Measurements from ENCODE around the gene C11orf58. TPM values are rescaled to one million over a fixed set of nuclear protein-coding genes. Genes with fewer than 3 reads are reported as not detected.

C11orf58 gene
- total RNA-seq, 2 donors from 2014 or later = 103 to 109 TPM

DNA sequence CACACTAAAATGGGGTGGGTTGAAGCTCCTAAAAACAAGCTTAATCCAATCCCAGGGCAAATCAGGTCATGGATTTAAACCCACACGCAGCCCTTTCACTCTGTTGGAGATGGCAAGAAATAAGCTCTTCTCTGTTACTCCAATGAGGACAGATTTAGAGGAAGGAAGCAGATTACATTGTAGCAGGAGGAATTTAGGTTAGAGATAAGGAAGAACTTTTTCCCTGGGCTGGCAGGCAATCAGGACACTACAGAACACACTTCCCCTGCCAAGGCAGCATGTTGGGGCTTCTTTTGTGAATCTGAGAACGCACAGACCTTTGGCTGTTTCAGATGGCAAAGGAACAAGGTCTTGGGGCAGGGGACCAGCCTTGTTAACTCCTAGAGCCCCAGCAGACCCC, 46.2 kb downstream of the C11orf58 start:
- Mint-ChIP-seq H3K4me3 (no peak overlapping the region), H3K27me3 (no peaks in the 10 kb centered on the region), H3K9me3 (no peaks in the 10 kb centered on the region), H3K27ac (no peak overlapping the region), H3K36me3 (no peaks in the 10 kb centered on the region), H3K4me1 (ENCODE audit: low read depth in 2 of 2) (no peaks in the 10 kb centered on the region)
- ATAC-seq (no peak), DNase-seq (ENCODE audit: low spot score) (no peak)

DNA sequence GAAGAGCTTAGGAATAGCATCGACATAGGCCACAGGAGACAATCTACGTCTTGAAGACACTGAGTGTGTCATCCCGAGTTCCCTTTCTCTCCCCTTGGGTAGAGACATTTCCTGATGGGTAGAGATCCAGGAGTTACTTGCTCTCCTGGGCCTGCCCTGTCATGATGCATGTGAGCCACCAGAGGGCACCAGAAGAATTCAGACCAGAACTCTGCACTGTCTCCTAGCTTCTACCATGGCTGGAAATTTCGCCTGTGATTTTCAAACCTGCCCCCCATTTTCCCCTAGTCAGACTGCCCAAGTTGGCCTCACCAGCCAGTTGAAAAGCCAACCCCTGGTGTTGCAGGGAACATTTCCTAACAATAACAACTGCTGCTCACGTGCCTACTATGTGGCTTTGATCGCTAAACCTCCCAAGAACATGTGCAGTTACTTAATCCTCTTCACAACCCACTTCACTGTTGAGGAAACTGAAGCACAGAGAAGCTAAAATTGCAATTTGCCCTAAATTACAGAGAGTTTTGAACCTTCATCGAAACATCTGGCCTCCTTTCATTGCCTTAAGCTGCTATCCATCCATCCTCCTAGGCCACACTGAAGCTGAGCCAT, 47.2 kb downstream of the C11orf58 start:
- peak; percentile 64 for ATAC-seq
- peak; percentile 64 for DNase-seq (ENCODE audit: low spot score)

DNA sequence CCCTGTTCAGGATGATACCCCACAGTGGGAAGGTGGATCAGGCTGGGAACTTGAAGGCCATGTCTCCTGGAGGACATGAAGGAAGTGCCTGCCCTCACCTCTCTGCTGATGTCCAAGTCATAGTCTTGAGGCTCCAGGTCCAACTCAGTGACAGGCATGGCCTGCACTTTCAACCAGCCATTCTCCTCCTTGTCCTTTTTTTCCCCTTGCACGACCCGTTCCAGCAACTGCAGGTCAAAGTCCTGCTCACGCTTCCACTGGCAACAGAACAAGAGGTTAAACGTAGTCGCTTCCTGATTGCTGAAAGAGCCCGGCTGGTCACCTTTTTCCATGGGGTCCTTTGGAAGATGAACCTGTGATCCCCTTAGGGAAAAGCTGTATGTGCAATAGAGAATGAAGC, 47.7 kb downstream of the C11orf58 start:
- Mint-ChIP-seq H3K27me3 (no peaks in the 10 kb centered on the region), H3K36me3 (no peaks in the 10 kb centered on the region)

More for the DNA sequence above, 47.2 kb downstream of the C11orf58 start:
- no peaks in the 10 kb centered on the region for H3K4me1 Mint-ChIP-seq (ENCODE audit: low read depth in 2 of 2)
- no peak overlapping the region for H3K27ac Mint-ChIP-seq
- no peak overlapping the region for H3K4me3 Mint-ChIP-seq
- H3K27me3 Mint-ChIP-seq = no peaks in the 10 kb centered on the region
- H3K36me3 Mint-ChIP-seq = no peaks in the 10 kb centered on the region
- no peaks in the 10 kb centered on the region for H3K9me3 Mint-ChIP-seq

DNA sequence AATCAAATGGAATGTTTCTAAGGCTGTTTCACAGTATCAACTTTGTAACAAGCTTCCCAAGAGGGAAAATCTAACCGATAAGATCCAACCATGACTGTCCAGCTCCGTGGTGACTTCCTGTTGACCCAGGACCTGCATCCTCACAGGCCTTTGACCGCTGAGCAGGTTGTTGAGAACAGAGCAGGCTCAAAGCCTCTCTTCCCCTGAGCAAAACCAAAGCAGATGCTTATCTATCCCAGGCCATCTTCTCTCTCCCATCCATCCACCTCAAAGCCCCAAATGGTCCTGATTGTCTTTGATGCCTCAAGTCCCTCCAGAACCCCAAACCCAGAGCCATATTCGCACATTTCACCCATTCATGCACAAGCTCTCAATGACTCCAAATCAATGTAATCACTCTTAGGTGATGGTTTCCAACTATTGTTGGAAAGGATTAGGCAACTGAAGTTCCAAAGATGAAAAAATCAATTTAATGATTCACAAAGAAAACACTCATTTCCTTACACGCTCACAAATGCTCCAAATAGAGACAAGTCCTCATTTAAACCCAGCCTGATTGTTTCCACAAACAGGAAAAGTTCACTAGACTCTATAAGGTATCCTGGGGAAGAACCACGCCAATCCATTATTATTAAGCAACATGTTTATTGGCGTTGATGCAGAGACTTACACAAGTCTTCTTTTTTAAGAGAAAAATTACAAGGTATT, 48.7 kb downstream of the C11orf58 start:
- no peaks in the 10 kb centered on the region for H3K4me1 Mint-ChIP-seq (ENCODE audit: low read depth in 2 of 2)

More for the DNA sequence above, 47.7 kb downstream of the C11orf58 start:
- Mint-ChIP-seq H3K4me1 (ENCODE audit: low read depth in 2 of 2) (no peaks in the 10 kb centered on the region), H3K27ac (no peak overlapping the region), H3K4me3 (no peak overlapping the region), H3K9me3 (no peaks in the 10 kb centered on the region)
- ATAC-seq (no peak), DNase-seq (ENCODE audit: low spot score) (peak; percentile 26)

DNA sequence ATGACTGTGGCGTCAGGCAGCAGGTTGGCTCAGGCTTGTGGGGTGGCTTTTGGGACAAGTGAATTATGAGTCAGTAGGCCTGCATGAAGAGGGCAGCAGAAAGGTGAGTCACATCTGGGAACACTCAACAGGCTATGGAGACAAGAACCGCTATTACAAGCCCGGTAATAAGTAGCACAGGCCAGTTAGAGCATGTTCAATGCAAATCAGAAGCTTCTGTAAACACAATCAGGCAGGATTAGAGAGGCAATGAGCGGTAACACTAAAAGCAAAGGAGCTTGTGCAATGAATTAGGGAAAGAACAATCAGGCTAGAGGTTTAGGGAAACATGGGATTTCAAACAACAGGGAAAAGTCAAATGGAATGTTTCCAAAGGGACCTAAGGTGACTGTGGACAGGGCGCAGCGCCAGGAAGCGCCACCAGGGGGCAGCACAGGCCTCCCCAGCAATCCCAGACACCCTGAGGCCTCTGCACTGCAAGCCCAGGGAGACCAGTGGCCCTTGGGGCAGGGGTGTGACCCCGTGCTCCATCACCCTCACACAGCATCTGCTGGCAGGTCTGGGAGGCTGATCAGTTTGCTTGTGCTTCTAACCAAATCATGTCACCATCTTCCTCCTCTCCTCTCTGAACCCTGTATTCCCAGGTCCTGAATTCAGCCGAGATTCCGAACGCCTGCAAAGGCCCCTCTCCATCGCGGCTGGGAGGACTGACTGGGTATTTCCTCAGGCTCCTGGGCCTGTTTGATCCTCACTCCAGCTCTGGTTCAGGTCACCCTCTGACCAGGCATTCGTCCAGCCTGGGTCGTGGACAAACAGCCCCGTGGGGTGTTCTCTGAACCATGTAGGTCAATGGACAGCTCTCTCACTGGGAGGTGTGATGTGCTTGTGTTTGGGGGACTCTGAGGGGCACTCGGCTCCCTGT, 50.0 kb downstream of the C11orf58 start:
- H3K27ac Mint-ChIP-seq = no peak overlapping the region
- H3K9me3 Mint-ChIP-seq = no peaks in the 10 kb centered on the region
- H3K4me1 Mint-ChIP-seq (ENCODE audit: low read depth in 2 of 2) = no peaks in the 10 kb centered on the region
- H3K27me3 Mint-ChIP-seq = peaks cover 0 to 7% of the 10 kb centered on the region in 2 donors
- peak; percentile 55 to 61 for ATAC-seq
- no peaks in the 10 kb centered on the region for H3K36me3 Mint-ChIP-seq
- peak; percentile 73 for DNase-seq (ENCODE audit: low spot score)
- H3K4me3 Mint-ChIP-seq = no peak overlapping the region

More for the DNA sequence above, 48.7 kb downstream of the C11orf58 start:
- ATAC-seq (no peak), DNase-seq (ENCODE audit: low spot score) (no peak)
- no peaks in the 10 kb centered on the region for H3K9me3 Mint-ChIP-seq
- no peaks in the 10 kb centered on the region for H3K36me3 Mint-ChIP-seq
- H3K4me3 Mint-ChIP-seq = no peak overlapping the region
- H3K27me3 Mint-ChIP-seq = peaks cover 0 to 7% of the 10 kb centered on the region in 2 donors
- no peak overlapping the region for H3K27ac Mint-ChIP-seq

DNA sequence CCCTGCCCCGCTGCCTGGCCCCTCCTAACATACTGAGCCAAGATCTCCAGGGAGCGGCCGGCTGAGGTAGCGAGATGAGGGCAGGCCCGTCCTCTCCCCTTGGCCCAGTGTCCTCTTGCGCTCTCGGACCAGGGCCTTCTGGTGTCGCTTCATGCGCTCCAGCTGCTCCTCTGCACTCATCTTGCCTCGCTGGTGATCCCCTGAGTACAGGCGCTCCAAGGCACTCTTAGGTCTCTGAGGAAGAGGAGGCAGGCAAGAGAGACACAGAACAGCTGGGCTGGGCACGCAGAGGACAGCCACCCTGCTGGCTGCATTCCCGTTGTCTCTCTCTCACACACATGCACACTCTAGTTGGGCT, 50.6 kb downstream of the C11orf58 start:
- H3K9me3 Mint-ChIP-seq = no peaks in the 10 kb centered on the region
- H3K36me3 Mint-ChIP-seq = no peaks in the 10 kb centered on the region
- DNase-seq (ENCODE audit: low spot score) = no peak
- H3K4me1 Mint-ChIP-seq (ENCODE audit: low read depth in 2 of 2) = no peaks in the 10 kb centered on the region
- H3K27me3 Mint-ChIP-seq = peaks cover 0 to 7% of the 10 kb centered on the region in 2 donors
- no peak for ATAC-seq
- H3K4me3 Mint-ChIP-seq = no peak overlapping the region
- no peak overlapping the region for H3K27ac Mint-ChIP-seq

DNA sequence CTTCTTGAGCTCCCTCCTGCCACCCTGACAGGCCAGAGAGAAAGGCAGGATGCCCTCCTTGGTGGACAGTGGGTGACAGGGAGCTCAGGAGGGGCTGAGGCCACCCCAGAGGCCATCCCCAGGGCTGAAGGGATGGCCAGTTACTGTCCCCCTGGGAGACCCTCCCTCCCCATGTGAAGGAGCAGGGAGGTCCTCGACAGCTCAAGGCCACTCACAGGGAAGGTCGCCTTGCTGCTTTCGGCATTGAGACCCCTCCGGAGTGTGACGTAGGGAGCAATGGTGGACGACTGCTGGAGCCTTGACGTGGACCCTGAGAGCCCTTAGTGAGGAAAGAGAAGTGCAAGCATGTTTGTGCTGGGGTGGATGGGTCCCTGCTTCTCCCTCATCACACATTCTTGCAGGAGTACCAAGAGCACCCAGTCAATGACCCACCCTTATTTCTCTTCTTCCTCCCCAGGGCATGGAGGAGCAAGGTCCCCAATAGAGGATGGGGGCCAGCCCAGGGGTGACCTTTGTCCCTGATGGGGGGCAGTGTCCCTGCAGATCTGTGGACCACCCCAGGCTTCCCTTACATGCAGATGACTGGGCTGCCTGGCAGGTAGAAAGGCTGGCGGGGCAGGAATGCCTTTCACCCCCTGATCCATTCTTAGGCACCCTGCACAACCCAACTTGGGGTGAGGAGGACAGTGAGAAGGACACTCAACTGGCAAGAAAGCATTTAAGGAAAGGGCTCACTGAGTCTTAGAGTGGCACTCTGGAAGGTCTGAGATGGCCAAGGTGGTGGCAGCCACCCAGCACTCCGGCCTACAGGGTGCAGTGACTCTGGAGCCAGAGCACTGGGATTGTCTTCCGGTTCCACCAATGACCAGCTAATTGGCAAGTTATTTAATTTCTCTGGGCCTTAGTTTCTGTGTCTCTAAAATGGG, 51.4 kb downstream of the C11orf58 start:
- ATAC-seq (no peak), DNase-seq (ENCODE audit: low spot score) (no peak)
- H3K27me3 Mint-ChIP-seq = peaks cover 0 to 7% of the 10 kb centered on the region in 2 donors
- H3K36me3 Mint-ChIP-seq = no peaks in the 10 kb centered on the region
- no peak overlapping the region for H3K27ac Mint-ChIP-seq
- no peaks in the 10 kb centered on the region for H3K9me3 Mint-ChIP-seq
- H3K4me3 Mint-ChIP-seq = no peak overlapping the region
- no peaks in the 10 kb centered on the region for H3K4me1 Mint-ChIP-seq (ENCODE audit: low read depth in 2 of 2)

DNA sequence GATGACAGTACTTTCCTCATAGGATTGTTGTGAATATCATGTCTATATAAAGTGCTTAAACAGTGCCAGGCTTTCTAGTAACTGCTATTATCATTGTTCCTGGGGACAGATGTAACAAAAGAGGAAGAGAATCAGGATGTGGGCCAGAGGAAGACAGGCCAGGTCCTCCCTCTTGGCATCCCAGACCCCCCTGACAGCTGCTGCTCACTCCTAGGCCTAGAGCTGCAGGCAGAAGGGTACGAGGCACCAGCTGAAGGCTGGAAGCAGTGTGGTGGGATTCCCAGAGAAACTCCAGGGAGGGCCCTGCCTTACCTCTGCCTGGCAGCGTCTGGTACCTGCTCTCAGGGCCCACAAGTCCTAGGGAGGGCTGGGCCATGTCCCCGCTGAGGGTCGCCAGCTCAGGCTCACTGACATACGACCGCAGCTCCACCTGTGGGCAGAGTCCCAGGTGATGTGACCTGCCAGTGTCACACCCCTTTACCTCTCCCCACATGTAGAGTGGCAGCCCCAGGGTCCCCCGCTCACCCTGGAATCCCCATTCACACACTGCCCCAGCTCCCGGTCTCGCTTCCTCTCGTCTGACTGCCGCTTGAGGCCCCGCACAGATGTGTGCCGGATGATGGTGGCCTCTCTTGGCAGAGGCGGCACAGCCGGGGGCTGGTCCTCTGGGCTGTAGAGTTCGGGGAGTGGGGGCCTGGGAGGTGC, 52.2 kb downstream of the C11orf58 start:
- Mint-ChIP-seq H3K4me3 (no peak overlapping the region), H3K9me3 (no peaks in the 10 kb centered on the region), H3K36me3 (no peaks in the 10 kb centered on the region), H3K27me3 (peaks cover 0 to 7% of the 10 kb centered on the region in 2 donors), H3K4me1 (ENCODE audit: low read depth in 2 of 2) (no peaks in the 10 kb centered on the region), H3K27ac (no peak overlapping the region)
- ATAC-seq (peak in 1 of 2 donors; percentile 12), DNase-seq (ENCODE audit: low spot score) (no peak)

DNA sequence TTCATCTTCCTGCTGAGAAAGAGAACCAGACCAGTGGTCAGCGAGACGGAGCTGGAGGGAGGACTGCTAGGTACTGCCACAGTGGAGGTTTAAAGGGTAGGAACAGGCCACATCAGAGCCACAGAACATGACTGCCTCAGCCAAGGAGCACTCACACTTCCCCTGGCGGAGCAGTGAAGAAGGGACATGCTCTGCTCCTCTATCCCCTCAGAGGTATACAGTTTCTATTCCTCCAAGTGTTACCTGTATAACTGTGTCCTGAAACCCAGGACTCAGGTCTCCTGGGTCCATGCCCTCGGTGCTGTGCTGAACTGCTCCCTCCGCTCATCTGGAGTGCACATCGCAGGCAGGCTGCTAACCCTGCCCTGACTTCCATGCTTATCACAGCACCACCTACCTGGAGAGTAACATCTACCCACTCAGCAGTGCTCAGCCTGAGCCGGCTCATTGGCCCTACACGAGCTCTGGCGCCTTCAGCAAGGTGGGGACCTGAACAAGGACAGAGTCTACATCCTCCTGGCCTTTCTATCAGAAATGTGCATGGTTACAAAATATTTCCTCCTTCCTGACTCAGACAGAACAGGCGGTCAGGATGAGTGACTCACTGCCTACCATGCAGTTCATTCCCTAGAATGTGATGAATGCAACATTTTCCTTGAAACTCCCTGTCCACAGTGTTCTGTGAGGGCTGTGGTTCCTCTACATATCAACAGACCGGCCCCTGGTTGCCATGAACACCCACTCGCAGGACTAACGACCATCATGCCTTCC, 52.9 kb downstream of the C11orf58 start:
- Mint-ChIP-seq H3K9me3 (no peaks in the 10 kb centered on the region), H3K36me3 (no peaks in the 10 kb centered on the region), H3K27ac (no peak overlapping the region), H3K4me1 (ENCODE audit: low read depth in 2 of 2) (no peaks in the 10 kb centered on the region), H3K27me3 (peaks cover 0 to 7% of the 10 kb centered on the region in 2 donors), H3K4me3 (no peak overlapping the region)
- DNase-seq (ENCODE audit: low spot score) = no peak
- no peak for ATAC-seq

DNA sequence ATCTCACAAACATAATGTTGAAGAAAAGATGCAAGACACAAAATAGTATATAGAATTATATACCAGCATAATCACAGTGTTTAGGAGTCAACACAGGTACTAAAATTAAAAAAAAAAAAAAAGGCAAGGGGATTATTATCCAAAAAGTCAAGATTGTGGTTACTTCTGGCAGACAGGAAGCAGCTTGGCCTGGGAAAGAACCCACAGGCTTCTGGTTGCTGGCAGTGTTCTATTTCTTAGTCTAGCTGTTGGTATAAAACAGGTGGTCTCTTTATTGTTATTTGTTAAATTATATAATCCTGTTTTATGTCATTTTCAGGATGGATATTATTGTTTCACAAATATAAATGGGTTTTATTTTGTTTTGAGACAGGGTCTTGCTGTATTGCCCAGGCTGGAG, 54.0 kb downstream of the C11orf58 start:
- Mint-ChIP-seq H3K9me3 (no peaks in the 10 kb centered on the region), H3K27ac (no peak overlapping the region), H3K36me3 (no peaks in the 10 kb centered on the region), H3K4me3 (no peak overlapping the region), H3K4me1 (ENCODE audit: low read depth in 2 of 2) (no peaks in the 10 kb centered on the region), H3K27me3 (peaks cover 0 to 7% of the 10 kb centered on the region in 2 donors)
- DNase-seq (ENCODE audit: low spot score) = no peak
- ATAC-seq = no peak

DNA sequence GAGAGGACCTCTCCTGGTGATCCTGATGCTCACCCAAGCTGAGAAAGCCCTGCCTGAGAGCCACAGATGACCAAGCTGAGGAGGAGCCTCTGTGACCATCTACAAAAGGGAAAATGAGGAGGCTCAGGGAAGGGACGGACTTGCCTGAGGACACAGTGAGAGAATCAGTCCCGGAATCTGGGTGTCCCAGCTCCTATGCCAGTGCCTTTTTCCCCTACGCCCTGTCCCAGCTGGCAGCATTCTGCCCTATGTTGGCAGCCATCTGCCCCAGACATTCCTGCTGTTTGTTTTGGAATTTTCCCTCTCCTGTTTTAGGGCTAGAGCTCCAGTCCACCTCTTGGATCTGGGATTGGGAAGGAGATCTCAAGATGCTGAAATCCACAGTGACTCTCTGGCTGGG, 54.6 kb downstream of the C11orf58 start:
- Mint-ChIP-seq H3K27me3 (peaks cover 0 to 7% of the 10 kb centered on the region in 2 donors), H3K4me1 (ENCODE audit: low read depth in 2 of 2) (no peaks in the 10 kb centered on the region), H3K4me3 (no peak overlapping the region), H3K27ac (no peak overlapping the region), H3K9me3 (no peaks in the 10 kb centered on the region), H3K36me3 (no peaks in the 10 kb centered on the region)
- ATAC-seq = no peak
- no peak for DNase-seq (ENCODE audit: low spot score)

DNA sequence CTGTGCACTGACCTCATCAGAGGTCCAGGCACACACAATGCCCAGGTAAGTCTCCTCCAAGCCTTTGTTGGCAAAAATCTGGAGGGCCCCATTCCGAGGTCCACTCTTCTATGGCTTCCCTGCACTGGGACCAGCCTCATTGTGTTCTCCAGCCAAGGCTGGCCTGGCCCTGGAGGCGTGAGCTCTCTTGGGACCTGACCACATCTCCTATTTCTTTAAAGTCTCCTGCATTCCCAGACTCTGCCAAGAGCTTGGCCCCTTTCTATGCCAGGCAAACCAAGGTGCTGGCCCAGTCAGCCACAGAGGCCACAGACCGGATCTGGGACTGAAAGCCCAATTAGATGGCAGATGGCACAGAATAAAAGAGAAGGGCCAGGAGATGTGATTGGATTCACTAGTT, 55.1 kb downstream of the C11orf58 start:
- ATAC-seq (peak in 1 of 2 donors; percentile 2), DNase-seq (ENCODE audit: low spot score) (no peak)
- H3K27me3 Mint-ChIP-seq = peaks cover 0 to 7% of the 10 kb centered on the region in 2 donors
- no peak overlapping the region for H3K4me3 Mint-ChIP-seq
- H3K9me3 Mint-ChIP-seq = no peaks in the 10 kb centered on the region
- no peaks in the 10 kb centered on the region for H3K4me1 Mint-ChIP-seq (ENCODE audit: low read depth in 2 of 2)
- no peaks in the 10 kb centered on the region for H3K36me3 Mint-ChIP-seq
- H3K27ac Mint-ChIP-seq = no peak overlapping the region
